Measurements from ENCODE around the gene PPARGC1A. TPM values are rescaled to one million over a fixed set of nuclear protein-coding genes. Genes with fewer than 3 reads are reported as not detected.

Gene PPARGC1A
- total RNA-seq, 1 experiment from 2014 or later: 1.9 TPM

DNA sequence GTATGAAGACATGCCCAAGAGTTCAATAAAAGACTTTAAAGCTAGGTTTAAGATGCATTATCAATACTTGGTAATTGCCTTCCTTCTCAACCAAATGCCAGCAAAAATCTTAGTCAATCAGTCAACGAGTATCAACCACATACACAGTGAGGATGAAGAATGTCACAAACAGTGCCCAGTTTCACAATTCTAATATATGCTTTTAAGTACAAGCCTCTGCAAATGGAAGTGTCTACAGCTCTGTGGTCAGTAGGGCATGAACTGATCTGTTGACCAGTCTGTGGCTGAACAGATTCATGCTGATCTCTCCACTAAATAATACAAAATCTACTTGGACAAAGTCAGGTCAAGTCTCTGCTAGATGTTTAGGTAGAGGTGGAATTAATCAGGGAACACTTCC, 27.9 kb downstream of the PPARGC1A start:
- ChIA-PET CTCF (no interaction called here), POLR2A (interaction anchor here (0.5 kb wide), 1 partner anchor 54 kb away, joined by 3 read pairs; no protein-coding TSS in a partner anchor)
- H3K9me3 Mint-ChIP-seq: peaks cover 9% of the 10 kb centered on the region
- no peak overlapping the region for H3K4me3 Mint-ChIP-seq
- H3K4me1 Mint-ChIP-seq: 0 out of 2 replicates have a peak, but pooled peaks cover 3% of the 10 kb centered on the region
- no peak overlapping the region for H3K27ac Mint-ChIP-seq
- H3K36me3 Mint-ChIP-seq: peaks cover 7% of the 10 kb centered on the region
- TF ChIP-seq ZNF281 (CRISPR knock-in tag; IDR thresholded peaks at IDR 0.05): no peak
- no peak for TF ChIP-seq GTF2I (CRISPR knock-in tag; conservative IDR thresholded peaks at IDR 0.05)
- no peak for TF ChIP-seq ZBTB21 (CRISPR knock-in tag; IDR thresholded peaks at IDR 0.05; ENCODE audit: borderline replicate concordance)
- TF ChIP-seq IRF1 (CRISPR knock-in tag; IDR thresholded peaks at IDR 0.05): no peak
- no peak for TF ChIP-seq SMAD4 (CRISPR knock-in tag; IDR thresholded peaks at IDR 0.05)
- TF ChIP-seq, protein P1, sequence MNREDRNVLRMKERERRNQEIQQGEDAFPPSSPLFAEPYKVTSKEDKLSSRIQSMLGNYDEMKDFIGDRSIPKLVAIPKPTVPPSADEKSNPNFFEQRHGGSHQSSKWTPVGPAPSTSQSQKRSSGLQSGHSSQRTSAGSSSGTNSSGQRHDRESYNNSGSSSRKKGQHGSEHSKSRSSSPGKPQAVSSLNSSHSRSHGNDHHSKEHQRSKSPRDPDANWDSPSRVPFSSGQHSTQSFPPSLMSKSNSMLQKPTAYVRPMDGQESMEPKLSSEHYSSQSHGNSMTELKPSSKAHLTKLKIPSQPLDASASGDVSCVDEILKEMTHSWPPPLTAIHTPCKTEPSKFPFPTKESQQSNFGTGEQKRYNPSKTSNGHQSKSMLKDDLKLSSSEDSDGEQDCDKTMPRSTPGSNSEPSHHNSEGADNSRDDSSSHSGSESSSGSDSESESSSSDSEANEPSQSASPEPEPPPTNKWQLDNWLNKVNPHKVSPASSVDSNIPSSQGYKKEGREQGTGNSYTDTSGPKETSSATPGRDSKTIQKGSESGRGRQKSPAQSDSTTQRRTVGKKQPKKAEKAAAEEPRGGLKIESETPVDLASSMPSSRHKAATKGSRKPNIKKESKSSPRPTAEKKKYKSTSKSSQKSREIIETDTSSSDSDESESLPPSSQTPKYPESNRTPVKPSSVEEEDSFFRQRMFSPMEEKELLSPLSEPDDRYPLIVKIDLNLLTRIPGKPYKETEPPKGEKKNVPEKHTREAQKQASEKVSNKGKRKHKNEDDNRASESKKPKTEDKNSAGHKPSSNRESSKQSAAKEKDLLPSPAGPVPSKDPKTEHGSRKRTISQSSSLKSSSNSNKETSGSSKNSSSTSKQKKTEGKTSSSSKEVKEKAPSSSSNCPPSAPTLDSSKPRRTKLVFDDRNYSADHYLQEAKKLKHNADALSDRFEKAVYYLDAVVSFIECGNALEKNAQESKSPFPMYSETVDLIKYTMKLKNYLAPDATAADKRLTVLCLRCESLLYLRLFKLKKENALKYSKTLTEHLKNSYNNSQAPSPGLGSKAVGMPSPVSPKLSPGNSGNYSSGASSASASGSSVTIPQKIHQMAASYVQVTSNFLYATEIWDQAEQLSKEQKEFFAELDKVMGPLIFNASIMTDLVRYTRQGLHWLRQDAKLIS (CRISPR knock-in tag; IDR thresholded peaks at IDR 0.05; ENCODE audit: borderline replicate concordance): no peak
- TF ChIP-seq, protein P2, sequence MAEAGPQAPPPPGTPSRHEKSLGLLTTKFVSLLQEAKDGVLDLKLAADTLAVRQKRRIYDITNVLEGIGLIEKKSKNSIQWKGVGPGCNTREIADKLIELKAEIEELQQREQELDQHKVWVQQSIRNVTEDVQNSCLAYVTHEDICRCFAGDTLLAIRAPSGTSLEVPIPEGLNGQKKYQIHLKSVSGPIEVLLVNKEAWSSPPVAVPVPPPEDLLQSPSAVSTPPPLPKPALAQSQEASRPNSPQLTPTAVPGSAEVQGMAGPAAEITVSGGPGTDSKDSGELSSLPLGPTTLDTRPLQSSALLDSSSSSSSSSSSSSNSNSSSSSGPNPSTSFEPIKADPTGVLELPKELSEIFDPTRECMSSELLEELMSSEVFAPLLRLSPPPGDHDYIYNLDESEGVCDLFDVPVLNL (CRISPR knock-in tag; IDR thresholded peaks at IDR 0.05; ENCODE audit: borderline replicate concordance, low read depth): no peak
- TF ChIP-seq FOXJ3 (CRISPR knock-in tag; IDR thresholded peaks at IDR 0.05; ENCODE audit: borderline replicate concordance): no peak
- ATAC-seq: no peak
- no peaks in the 10 kb centered on the region for H3K27me3 Mint-ChIP-seq (ENCODE audit: low read depth)
- no peak for DNase-seq (ENCODE audit: low spot score)

GRCh38 chr4:23860919-23861318, 28.9 kb downstream of the PPARGC1A start:
- H3K9me3 Mint-ChIP-seq: peaks cover 9% of the 10 kb centered on the region
- no peak overlapping the region for H3K4me3 Mint-ChIP-seq
- TF ChIP-seq GABPB1 (CRISPR knock-in tag; IDR thresholded peaks at IDR 0.05): no peak
- TF ChIP-seq NFATC4 (CRISPR knock-in tag; IDR thresholded peaks at IDR 0.05): no peak
- TF ChIP-seq, protein P3, sequence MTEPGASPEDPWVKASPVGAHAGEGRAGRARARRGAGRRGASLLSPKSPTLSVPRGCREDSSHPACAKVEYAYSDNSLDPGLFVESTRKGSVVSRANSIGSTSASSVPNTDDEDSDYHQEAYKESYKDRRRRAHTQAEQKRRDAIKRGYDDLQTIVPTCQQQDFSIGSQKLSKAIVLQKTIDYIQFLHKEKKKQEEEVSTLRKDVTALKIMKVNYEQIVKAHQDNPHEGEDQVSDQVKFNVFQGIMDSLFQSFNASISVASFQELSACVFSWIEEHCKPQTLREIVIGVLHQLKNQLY (CRISPR knock-in tag; IDR thresholded peaks at IDR 0.05): no peak
- no peak for TF ChIP-seq ZNF416 (CRISPR knock-in tag; IDR thresholded peaks at IDR 0.05)
- TF ChIP-seq ZNF423 (CRISPR knock-in tag; IDR thresholded peaks at IDR 0.05): no peak
- no peak for TF ChIP-seq ZNF263 (CRISPR knock-in tag; IDR thresholded peaks at IDR 0.05; ENCODE audit: low read depth)
- TF ChIP-seq RELA (CRISPR knock-in tag; IDR thresholded peaks at IDR 0.05; ENCODE audit: borderline replicate concordance): no peak
- no peak for TF ChIP-seq ELF4 (CRISPR knock-in tag; IDR thresholded peaks at IDR 0.05; ENCODE audit: low read depth)
- TF ChIP-seq, protein P4, sequence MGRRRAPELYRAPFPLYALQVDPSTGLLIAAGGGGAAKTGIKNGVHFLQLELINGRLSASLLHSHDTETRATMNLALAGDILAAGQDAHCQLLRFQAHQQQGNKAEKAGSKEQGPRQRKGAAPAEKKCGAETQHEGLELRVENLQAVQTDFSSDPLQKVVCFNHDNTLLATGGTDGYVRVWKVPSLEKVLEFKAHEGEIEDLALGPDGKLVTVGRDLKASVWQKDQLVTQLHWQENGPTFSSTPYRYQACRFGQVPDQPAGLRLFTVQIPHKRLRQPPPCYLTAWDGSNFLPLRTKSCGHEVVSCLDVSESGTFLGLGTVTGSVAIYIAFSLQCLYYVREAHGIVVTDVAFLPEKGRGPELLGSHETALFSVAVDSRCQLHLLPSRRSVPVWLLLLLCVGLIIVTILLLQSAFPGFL (CRISPR knock-in tag; IDR thresholded peaks at IDR 0.05; ENCODE audit: borderline replicate concordance): no peak
- TF ChIP-seq GRHL2 (CRISPR knock-in tag; IDR thresholded peaks at IDR 0.05; ENCODE audit: insufficient replicate concordance, severe bottlenecking): no peak
- H3K36me3 Mint-ChIP-seq: peaks cover 7% of the 10 kb centered on the region
- ChIA-PET POLR2A (no interaction called here), CTCF (interaction anchor here (1.0 kb wide), 1 partner anchor 72 kb away, joined by 3 read pairs; no protein-coding TSS in a partner anchor)
- peaks cover 9% of the 10 kb centered on the region for H3K4me1 Mint-ChIP-seq
- DNase-seq (ENCODE audit: low spot score) (no peak), ATAC-seq (no peak)
- no peaks in the 10 kb centered on the region for H3K27me3 Mint-ChIP-seq (ENCODE audit: low read depth)
- no peak overlapping the region for H3K27ac Mint-ChIP-seq
